GM18502 (cell line): ENCODE results near the gene TM9SF1.

Experiments used
- ATAC-seq: cut with Tn5 transposase; IDR thresholded peaks from one replicate; pipeline ENCODE4 v1.9.1; 2021; ENCODE audit warnings: mild to moderate bottlenecking; ENCODE audit not compliant: unreplicated experiment, poor library complexity

TM9SF1 gene

DNA sequence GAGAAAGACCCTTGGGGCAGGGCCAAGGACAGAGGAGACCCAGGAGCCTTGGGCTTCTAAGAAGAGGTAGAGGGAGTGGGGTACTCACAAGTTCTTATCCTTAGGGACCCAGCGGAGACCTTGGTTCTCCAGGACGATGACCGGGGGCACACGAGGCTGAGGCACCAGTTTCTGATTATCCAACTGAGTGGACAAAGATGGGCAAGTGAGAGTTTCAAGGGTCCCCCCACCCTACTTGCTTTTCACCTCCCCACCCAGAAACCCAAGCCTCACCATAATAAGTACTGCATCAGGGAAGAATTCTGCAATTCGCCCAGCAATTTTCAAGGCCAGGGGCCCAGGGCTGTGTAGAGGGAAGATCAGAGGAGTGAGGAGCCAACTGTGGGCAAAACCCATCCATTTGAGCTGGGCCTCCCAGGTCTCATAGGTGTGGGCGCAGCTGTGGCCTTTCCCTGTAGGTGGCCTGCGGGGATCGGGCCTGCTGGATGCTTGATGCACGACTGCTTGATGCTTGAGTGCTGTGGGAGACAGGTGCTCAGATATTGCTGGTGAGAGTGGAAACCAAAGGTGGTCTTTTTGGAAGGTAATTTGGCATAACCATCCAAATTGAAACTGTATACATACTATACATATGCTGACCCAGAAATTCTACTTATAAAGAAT is 55.8 kb downstream of the TM9SF1 start:
- ATAC-seq, result no peak
